ENCODE measurements around the gene MROH8.
"Not testable (repeated sequence)": the region's sequence is repeated elsewhere in the genome, so short reads cannot be mapped to it uniquely, and the experiment has no call there.

Gene MROH8

DNA sequence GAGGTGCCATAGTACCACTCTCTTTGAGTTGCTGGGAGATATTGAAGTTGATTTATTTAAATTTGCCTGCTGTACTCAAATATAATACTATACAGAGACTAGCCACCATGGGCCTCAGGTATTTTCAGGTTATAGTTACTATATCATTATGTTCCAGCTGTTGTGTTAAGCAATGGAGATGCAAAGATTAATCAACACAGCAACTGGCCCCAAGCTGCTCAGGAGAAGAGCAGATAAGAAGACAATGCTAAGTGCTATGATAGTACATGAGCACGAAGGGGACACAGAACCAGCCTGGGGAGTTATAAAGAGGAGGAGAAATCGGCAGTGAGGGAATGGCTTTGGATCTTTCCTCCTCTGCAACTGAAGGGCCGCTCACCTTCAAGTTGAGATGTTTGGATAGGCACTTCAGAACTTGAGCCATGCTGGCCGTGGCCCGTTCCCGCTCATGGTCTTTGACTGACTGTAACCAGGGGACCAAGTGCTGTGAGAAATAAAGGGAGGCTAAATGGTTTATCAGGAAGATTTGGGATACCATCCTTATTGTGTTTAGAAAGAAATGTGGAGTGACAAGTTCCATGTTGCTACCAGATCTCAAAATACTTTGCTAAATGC is 24.6 kb downstream of the MROH8 start:
- no peak for FAIRE-seq

DNA sequence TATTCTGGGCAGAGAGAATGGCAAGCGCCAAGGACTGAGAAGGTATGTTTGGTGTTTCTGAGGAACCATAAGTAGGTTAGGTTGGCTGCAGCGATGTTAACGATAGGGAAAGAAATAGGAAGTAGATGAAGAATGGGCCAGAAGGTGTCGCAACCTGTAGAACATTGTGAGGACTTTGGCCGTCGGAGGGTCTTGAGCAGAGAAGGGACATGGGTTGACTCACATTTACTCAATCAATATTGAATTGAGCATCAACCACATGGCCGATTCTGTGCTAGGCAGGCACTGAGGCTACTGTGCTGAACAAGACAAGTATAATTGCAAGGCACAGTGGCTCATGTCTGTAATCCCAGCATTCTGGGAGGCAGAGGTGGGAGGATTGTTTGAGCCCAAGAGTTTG is 27.1 kb downstream of the MROH8 start:
- FAIRE-seq, result no peak

DNA sequence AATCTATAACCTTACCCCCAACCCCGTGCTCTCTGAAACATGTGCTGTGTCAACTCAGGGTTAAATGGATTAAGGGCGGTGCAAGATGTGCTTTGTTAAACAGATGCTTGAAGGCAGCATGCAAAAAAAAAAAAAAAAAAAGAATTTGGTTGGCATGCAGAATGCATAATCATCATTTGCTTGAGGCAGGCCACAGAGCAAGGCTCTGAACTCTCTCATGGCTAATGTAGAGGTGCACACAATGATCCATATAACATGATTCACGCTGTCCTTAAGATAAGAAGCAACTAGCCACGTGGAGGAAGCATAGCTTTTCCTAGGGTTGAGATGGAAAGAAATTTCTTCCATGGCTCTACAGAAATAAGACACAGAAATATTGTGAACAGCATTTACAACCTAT is 27.8 kb downstream of the MROH8 start:
- FAIRE-seq, result no peak

DNA sequence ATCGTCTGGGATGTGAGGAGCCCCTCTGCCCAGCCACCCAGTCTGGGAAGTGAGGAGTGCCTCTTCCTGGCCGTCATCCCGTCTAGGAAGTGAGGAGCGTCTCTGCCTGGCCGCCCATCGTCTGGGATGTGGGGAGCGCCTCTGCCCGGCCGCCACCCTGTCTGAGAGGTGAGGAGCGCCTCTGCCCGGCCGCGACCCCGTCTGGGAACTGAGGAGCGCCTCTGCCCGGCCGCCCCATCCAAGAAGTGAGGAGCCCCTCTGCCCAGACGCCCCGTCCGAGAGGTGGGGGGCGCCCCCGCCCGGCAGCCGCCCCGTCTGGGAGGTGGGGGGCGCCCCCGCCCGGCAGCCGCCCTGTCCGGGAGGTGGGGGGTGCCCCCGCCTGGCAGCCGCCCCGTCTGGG is 28.5 kb downstream of the MROH8 start:
- FAIRE-seq, result not testable (repeated sequence)

DNA sequence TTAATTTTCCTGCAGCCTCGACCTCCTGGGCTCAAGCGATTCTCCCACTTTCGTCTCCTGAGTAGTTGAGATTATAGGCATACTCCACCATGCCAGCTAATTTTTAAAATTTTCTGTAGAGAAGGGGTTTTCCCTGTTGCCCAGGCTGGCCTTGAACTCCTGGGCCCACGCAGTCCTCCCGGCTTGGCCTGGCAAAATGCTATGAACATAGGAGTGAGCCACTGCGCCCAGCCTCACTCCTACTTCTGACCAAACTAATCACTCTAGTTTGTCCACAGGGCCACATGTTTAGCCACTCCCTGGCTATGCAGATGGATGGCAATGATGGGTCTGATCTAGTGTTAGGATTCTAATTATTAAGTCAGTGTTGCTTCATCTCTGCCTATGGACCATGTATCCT is 32.1 kb downstream of the MROH8 start:
- FAIRE-seq, result no peak

DNA sequence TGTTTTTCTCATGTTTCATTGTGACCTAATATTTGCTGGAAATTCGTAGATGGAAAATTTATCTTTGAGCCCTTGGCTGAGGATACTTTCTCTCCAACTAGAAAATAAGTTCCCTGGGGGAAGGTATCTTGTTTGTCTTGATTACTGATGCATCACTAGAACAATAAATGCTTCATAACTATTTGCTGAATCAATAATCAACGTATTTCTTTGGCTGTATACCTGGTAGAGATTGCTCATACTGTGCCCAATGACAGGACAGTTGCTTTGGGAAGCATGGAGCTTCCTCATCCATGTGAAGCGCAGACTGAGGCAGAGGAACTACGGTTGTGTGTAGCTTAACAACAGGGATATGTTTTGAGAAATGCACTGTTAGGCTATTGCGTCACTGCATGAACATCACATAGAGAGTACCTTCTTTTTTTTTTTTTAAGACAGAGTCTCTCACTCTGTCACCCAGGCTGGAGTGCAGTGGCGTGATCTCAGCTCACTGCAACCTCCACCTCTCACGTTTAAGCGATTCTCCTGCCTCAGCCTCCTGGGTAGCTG is 34.4 kb downstream of the MROH8 start:
- FAIRE-seq, result no peak

DNA sequence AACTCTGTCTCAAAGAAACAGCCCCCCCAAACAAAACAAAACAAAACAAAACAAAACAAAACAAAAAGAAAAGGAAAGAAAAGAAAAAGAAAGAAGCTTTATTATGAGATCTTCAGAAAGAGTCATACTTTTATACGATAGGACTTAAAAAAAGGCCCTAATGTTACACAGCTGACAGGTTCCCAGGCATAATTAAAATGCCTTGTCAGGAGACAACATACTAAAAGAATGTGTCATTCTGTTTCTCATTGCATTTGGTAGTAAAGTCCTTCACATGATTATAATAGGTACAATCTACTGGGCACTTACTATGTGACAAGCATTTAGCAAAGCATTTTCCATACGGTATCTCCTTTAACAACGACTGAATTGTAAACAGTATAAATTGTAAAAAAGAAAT is 36.6 kb downstream of the MROH8 start:
- no peak for FAIRE-seq

DNA sequence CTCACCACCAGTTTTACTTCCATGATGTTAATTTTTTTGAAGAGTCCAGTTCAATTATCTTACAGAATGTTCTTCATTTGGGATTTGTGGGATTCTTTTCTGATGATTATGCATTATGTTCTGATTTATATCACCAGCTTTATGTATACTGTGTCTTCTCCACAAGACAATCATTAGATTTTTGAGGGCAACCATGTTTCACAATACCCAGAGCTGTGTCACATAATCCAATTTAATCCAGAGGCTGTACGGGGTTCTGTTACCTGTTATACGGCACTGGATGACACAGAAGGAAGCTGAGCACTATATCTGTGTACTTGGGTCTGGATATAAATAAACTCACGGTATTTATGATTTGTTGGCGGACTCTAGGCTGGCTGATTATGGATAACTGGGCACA is 41.8 kb downstream of the MROH8 start:
- no peak for FAIRE-seq

DNA sequence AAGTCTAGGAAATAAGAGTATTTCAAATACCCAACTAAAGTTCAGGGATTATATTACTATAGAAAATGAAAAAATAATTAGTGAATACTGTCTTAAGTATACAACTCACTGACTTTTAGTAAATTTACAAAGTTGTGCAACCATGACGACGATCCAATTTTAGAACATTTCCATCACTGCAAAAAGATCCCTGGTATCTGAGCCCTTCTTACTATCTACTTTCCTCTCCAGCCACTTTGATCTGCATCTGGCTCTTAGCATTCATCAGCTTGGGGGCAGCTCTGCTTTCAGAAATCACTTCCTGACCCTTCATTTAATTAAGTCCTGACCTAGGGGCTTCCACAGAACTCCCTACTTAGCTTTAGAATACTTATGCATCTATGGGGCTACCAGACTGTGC is 45.4 kb downstream of the MROH8 start:
- no peak for FAIRE-seq

DNA sequence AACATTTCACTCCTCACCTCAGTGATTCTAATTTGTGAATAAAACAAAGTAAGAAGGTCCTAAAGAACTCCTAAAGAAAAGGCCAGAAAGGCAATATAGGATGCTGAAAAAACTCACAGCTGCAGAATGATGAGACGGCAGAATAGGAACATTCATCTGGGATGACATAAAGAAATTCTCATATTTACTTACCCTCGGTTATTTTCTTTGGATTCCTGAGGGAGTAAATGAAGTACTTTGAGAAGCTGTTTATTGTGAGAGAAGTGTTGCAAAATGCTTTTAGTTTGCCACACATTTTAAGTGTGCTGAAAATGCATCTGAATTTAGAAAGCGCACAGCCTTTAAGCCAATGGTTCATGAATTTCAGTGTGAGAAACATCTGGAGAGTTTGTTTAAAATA is 47.9 kb downstream of the MROH8 start:
- FAIRE-seq, result no peak

DNA sequence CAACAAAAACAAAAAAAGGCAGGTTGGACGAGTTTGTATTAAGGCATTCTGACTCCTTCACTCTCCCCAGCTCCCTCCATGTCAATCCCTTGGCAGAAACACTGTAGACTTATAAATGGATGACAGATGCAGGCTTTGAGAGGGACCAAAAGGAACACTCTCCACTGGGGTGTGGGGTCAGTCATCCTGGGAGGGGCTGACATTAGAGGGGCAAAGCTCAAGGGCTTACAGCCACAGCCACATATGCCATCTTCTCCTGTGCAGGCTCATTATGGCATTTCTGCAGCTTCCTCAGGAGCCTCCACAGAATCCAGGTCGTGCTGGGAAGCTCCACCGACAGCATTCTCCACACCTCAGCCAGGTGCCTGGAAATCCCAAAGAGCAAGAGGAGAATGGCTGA is 50.5 kb downstream of the MROH8 start:
- no peak for FAIRE-seq

DNA sequence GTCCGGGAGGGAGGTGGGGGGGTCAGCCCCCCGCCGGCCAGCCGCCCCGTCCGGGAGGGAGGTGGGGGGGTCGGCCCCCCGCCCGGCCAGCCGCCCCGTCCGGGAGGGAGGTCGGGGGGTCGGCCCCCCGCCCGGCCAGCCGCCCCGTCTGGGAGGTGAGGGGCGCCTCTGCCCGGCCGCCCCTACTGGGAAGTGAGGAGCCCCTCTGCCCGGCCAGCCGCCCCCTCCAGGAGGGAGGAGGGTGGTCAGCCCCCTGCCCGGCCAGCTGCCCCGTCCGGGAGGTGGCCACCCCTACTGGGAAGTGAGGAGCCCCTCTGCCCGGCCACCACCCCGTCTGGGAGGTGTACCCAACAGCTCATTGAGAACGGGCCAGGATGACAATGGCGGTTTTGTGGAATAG is 53.1 kb downstream of the MROH8 start:
- FAIRE-seq, result not testable (repeated sequence)

DNA sequence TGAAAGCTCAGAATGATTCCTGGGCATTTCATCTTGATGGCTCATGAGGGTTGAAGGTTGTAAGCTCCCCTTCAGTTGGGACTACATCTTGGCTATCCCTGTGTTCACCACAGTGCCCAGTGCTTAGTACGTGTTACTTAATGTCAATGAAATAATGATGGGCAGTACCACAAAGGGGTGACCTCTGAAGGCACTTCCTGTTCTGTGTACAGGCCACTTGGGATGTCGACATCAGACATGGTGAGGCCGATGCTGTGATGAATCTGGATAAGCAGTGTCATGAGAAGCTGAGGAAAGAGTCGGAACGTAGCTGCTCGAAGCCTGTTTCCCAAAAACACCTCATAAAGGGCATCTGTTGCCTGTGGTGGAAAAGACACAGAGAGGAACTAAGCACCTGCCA is 55.9 kb downstream of the MROH8 start:
- FAIRE-seq, result no peak

DNA sequence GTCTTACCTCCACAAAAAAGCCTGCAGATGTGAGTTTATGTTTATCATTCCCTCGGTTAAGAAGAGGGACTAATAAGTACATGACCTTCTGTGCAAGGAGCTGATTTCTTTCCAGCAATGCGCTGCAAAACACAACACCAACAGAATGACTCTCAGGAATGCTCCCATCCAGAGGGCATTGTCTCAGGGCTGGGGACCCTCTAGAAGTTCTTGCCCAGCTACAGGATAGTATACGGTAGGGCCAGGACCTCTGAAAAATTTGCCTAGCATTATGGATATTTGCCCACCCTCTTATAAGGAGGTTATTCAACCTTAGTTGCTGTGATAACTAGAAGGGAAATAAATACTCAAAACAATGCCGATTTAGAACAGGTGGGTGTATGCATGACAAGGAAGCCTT is 58.9 kb downstream of the MROH8 start:
- no peak for FAIRE-seq

DNA sequence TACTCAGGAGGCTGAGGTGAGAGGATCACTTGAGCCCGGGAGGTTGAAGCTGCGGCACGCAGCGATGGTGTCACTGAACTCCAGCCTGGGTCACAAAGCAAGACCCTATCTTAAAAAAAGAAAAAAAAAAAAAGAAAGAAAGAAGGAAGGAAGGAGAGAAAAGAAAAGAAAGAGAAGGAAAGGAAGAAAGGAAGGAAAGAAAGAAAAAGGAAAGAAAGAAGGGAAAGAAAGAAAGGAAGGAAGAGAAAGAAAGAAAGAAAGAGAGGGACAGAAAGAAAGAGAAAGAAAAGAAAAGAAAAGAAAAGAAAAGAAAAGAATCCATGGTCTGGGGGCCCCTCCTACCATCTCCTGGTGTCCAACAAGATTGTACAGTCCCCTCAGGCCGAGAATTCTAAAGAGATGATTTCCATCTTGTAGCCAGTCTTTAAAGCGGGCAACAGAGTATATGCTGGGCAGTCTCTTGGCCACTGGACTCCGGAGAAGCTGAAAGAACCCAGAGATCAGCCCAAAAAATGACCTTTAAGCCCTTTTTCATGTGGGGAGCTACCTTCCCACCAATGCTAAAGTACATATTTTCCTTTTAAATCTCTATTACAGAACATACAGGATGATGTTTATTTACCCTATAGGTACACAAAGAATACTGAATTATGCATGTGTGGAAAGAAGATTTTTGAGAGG is 59.9 kb downstream of the MROH8 start:
- no peak for FAIRE-seq

DNA sequence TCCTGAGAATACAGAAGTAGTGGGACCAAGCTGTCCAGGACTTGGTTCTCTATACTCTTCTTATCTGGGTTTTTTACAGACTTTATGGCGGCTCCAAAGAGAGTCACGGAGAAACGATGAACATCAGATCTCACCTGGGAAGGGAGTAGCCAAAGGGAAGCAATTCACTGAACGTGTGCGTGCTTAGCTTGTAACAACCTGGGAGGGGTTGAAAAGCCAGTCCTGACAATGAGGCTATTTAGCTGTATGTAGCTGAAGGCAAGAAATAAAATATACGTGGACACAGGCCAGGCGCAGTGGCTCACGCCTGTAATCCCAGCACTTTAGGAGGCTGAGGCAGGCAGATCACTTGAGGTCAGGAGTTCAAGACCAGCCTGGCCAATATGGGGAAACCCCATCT is 65.3 kb downstream of the MROH8 start:
- no peak for FAIRE-seq

DNA sequence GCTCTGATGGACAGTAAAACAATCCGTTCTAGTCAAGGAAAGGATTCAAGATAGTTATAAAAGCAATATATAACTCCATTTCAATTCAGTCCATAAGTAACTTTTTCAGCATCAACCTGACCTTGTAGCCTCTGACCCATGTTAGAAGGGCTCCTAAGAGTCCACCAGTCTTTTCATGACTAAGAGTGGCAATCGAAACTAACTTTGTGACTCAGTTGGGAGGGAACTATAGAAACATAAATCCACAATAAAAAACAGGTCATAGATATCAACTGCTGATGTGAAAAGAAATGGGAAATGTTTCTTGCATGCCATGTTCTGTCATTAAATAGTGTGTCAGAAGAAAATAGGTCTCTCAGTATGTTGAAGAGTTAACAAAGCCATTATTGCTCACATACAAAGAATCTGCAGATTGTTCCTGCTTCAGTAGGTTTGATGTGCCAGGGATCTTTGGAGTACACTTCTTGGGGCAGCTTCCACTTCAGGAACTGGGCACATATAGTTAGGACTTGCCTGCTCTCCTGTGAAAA is 67.4 kb downstream of the MROH8 start:
- FAIRE-seq, result no peak

DNA sequence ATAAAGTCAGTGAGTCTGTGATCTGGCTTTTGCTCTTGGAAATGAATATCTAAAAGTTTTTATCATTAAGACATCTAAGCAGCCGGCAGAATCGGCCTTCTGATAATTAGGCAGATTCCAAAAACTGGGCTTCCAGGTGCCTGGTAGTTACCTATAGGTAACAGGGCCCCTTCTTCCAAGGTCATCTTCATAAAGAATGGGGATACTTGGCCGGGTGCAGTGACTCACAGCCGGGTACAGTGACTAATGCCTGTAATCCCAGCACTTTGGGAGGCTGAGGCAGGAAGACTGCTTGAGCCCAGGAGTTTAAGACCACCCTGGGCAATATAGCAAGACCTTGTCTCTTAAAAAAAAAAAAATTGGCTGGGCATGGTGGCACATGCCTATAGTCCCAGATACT is 70.7 kb downstream of the MROH8 start:
- FAIRE-seq, result no peak

DNA sequence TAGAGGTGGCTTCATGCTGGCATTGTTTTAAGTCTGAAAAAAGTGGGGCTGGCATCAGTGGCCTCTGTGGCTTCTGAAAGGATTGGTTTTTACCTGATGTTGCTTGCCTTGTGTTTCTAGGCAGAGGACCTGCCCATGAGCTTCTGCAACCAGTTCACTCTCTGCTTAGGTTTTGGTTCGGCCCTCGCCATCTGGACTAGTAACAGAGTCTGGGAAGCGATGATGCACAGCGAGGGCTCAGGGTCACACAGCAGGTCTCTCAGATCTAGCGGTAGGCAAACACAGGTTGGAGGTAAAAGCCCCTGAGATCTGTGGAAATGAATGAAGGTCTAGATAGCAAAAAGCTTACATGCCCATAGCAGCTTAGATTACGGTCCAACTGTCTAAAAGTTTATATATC is 76.8 kb downstream of the MROH8 start:
- FAIRE-seq, result no peak

DNA sequence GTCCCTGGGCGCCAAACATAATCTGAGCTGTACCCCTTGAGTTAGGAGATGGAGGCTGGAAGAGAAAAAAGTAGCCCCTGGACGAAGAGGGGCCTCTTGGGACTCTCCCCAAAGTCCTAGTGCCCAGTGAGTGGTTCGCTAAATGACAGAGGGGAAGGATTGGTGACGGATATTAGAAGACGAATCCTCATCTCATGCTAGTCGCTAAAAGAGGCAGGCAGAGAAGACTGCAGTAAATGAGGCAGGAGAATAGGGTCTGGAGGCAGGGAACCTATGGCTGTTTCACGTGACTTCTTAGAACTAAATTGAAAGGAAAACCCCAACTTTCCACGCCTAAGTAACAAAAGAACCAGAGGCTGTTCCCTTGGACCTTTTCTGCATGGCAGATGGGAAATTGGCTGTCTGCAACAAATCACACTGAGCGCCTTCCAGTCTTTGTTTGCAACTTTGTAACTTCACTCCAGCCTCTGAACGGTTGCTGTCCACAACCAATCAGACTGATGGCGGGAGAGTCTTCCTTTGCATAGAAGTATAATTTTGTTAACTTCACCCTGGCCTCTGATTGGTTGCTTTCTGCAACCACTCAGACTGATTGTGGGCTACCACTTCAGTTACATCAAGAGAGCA is 82.8 kb downstream of the MROH8 start:
- no peak for FAIRE-seq

DNA sequence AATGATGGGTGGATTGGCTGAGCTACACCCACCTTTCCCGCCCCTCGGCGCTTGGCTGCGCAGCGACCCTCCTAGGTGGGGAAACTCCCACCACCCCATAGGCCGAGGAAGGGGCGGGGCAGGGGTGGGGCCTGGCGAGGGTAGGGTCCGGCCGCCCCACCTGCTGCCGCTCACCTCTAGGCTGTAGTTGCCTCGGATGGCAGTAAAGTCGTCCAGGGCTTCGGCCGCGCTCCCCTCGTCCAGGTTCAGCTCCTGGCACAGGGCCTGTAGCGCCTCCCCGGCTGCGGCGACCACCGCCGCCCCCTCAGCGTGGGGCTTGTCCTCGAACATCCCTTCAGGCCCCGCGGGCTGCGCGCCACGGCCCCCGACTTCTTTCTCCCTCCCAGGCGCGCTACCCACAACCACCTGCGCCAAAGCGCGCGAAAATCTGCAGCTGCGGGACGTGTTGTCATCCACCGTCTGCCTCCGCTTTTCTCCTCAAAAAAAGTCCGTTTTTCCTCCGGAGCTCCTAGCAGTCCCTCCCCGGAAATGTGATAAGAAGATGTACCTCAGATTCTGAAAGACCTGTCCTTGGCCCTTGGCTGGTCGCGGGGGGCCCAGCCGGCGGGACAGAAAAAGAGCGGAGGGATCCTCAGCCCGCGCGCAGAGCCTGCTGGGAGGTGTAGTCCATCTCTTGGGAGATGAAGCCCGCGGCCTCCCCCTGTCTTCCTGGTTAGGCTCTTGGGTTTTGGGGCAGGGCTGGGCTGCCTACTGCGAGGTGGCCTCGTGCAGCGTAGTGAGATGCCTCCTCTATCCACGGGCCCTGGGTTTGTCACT is 83.5 kb downstream of the MROH8 start, which contains the start of gene RBL1:
Gene RBL1, minus strand, starts transcription at position 399 of the 816 bp plus-strand sequence. Its CDS starts 69 bp downstream, at position 330.
- FAIRE-seq, result no peak

DNA sequence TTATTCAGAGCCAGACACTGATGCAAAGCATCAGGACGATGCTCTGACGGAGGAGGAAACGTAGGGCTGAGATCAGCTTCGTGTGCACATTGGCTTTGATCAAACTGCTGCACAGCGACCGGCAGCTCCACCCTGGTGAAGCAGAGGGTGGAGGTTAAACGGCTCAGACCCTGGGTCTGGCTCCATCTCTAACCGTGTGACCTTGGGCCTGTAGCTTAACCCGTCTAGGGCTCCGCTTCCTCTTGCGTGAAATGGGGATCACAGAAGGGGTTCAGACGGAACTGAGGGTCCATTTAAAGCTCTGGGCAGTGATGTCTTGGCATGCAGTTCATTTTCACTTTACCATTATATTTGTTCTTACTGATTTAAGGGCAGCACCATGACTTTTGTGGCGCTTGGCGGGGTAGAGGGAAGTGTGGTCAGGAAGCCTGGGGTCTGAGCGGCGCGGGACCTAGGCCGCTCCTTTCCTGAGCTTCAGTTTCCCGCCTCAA is 84.2 kb downstream of the MROH8 start:
- no peak for FAIRE-seq

DNA sequence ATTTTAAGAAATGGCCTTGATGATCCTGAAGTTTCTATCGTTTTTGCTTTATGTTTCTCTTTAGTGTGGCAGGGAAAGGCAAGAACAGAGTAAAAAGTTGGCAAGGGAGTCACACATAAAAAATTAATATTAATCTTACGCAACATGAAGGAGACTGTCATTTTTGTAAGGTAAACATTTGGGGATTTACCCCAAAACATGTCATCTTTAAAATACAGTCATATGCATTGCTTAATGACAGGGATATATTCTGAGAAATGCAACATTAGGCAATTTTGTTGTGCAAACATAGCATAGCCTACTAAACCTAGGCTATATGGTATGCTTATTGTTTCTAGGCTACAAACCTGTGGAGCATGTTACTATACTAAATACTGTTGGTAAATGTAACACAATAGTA is 88.9 kb downstream of the MROH8 start:
- FAIRE-seq, result no peak

Measured in colon (tissue), 2 donors.